Activated naive CD4-positive, alpha-beta T cell treated with Interleukin-2 at 50 U/mL for 16 hours (primary cell): Measurements from ENCODE around the gene RIPK1.
"Not testable (repeated sequence)": the region's sequence is repeated elsewhere in the genome, so short reads cannot be mapped to it uniquely, and the experiment has no call there.

Experiments
- DNase-seq: peaks from one replicate; pipeline ENCODE4 v3.0.0-alpha.2; 2020

Gene RIPK1

GRCh38 chr6:3046295-3046694 is 22.0 kb upstream of the RIPK1 start:
- no peak for DNase-seq

- DNase-seq, result not testable (repeated sequence)
These were observed 20.3 kb upstream of the RIPK1 start for GRCh38 chr6:3048009-3048408.

- DNase-seq, result no peak
These were observed 15.6 kb upstream of the RIPK1 start for GRCh38 chr6:3052481-3053230.

- no peak for DNase-seq
These were observed 15.1 kb upstream of the RIPK1 start for GRCh38 chr6:3053231-3053508.

GRCh38 chr6:3054229-3055157 is 13.8 kb upstream of the RIPK1 start:
- not testable (repeated sequence) for DNase-seq

GRCh38 chr6:3055158-3055499 is 13.2 kb upstream of the RIPK1 start:
- DNase-seq, result not testable (repeated sequence)

GRCh38 chr6:3057063-3057770 is 11.1 kb upstream of the RIPK1 start:
- DNase-seq, result no peak

- no peak for DNase-seq
These were observed 9.3 kb upstream of the RIPK1 start for GRCh38 chr6:3058957-3059356.

- DNase-seq, result not testable (repeated sequence)
These were observed 8.2 kb upstream of the RIPK1 start for GRCh38 chr6:3060092-3060491.

- no peak for DNase-seq
These were observed 6.8 kb upstream of the RIPK1 start for GRCh38 chr6:3061501-3061941.

GRCh38 chr6:3063340-3063732 is 5.0 kb upstream of the RIPK1 start:
- not testable (repeated sequence) for DNase-seq

GRCh38 chr6:3063733-3064700 is 4.3 kb upstream of the RIPK1 start:
- peak; percentile 93 for DNase-seq

- no peak for DNase-seq
These were observed 3.3 kb downstream of the RIPK1 start for GRCh38 chr6:3071568-3071967.

- no peak for DNase-seq
These were observed 4.5 kb downstream of the RIPK1 start for GRCh38 chr6:3072798-3073197.

GRCh38 chr6:3073382-3073781 is 5.1 kb downstream of the RIPK1 start:
- DNase-seq, result no peak

- DNase-seq, result no peak
These were observed 7.4 kb downstream of the RIPK1 start for GRCh38 chr6:3075772-3076113.

GRCh38 chr6:3076320-3076719 is 8.0 kb downstream of the RIPK1 start:
- no peak for DNase-seq

- DNase-seq, result no peak
These were observed 9.1 kb downstream of the RIPK1 start for GRCh38 chr6:3077430-3077829.

GRCh38 chr6:3078952-3079351 is 10.7 kb downstream of the RIPK1 start:
- not testable (repeated sequence) for DNase-seq

- DNase-seq, result no peak
These were observed 11.4 kb downstream of the RIPK1 start for GRCh38 chr6:3079682-3080081.

GRCh38 chr6:3081960-3082359 is 13.7 kb downstream of the RIPK1 start:
- DNase-seq, result no peak

- DNase-seq, result no peak
These were observed 16.8 kb downstream of the RIPK1 start for GRCh38 chr6:3085074-3085473.
